Measurements from ENCODE around the gene P2RY14.

The P2RY14 gene

DNA sequence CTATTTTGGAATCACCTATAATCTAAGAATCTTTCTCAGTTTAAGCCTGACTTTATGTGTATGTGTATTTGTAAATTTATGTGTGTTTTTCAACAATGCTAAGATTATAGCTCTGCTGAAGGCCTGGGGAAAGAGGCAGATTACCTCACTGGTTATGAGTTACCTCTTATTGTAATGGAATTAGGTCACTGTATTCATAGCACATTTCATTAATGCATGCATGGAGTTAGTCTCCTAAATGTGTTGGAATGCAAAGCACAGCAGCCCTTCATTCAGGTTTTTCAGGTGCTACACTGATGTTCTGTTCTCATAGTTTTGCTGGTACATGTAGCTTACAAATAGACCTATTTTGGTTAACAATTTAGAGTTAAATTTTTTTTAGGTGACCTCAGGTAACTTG, 28.8 kb upstream of the P2RY14 start:
- Histone ChIP-seq H3K36me3 (ENCODE audit: control insufficient read depth in 1 of 2, insufficient read depth in 2 of 2, low read depth in 1 of 2, low read length in 2 of 2) (no peaks in the 10 kb centered on the region), H2AFZ (ENCODE audit: low read depth, low read length) (no peak overlapping the region), H2BK120ac (ENCODE audit: low read depth, low read length) (no peak overlapping the region), H3K27me3 (ENCODE audit: control insufficient read depth in 1 of 2, insufficient read depth in 1 of 2, low read length in 2 of 2) (no peaks in the 10 kb centered on the region), H3K9ac (ENCODE audit: low read length) (no peak overlapping the region), H3K18ac (ENCODE audit: low read depth in 1 of 2, low read length in 2 of 2) (no peak overlapping the region), H3K4me2 (ENCODE audit: low read length, poor library complexity, severe bottlenecking) (no peak overlapping the region), H3K14ac (ENCODE audit: low read length in 2 of 2) (no peak overlapping the region), H3K4ac (ENCODE audit: low read depth in 1 of 2, low read length in 2 of 2) (no peak overlapping the region), H2AK5ac (ENCODE audit: low read length, severe bottlenecking) (no peak overlapping the region), H2BK12ac (ENCODE audit: low read length in 2 of 2) (no peak overlapping the region), H4K8ac (ENCODE audit: low read length) (no peak overlapping the region), H2BK5ac (ENCODE audit: low read depth, low read length, poor library complexity, severe bottlenecking) (no peak overlapping the region), H3K23ac (ENCODE audit: low read length in 2 of 2) (no peak overlapping the region), H4K91ac (ENCODE audit: low read length) (no peak overlapping the region), H2BK15ac (ENCODE audit: low read depth, poor library complexity, severe bottlenecking) (no peak overlapping the region), H3K4me3 (ENCODE audit: insufficient read depth in 1 of 2, low read depth in 1 of 2, low read length in 2 of 2) (no peak overlapping the region), H3K27ac (ENCODE audit: low read length, poor library complexity, severe bottlenecking) (no peak overlapping the region), H3K79me1 (replicated peaks; ENCODE audit: low read length, poor library complexity, severe bottlenecking) (no peaks in the 10 kb centered on the region), H3K4me1 (ENCODE audit: control insufficient read depth, insufficient read depth, low read depth, low read length) (peaks cover 12% of the 10 kb centered on the region), H3K9me3 (ENCODE audit: control insufficient read depth, low read length) (no peaks in the 10 kb centered on the region)
- DNase-seq: no peak

DNA sequence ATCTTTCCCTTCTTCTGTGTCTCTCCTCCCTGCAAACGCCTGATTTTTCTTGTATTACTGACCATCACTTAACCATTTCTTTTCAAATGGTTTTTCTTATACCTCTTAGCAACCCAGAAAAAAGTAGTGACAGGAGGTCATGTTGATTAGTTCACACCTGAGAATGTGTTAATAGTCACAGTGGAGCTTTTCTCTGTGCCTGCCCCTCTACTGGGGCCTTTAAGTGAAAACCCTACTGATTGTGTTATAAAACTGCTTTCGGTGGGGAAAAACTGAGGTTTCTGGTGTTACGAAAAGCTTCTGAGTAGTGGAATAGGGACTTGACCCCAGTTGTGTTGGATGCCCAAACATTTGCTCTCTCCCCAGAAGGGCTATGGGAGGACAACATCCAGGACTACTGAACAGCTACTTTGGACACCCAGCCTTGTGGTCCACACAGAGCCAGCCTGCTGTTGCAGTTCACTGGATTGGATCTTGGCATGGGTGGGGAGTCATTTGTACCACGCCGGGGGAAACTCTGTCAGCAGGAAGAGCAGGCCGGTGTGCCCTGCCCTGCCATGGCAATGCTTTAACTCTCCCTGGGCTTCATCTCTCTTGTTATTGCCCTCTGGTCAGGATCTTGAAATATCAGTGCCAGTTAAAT, 27.9 kb upstream of the P2RY14 start:
- 87% methylated on average over 6 of the region's 6 CpGs for WGBS

DNA sequence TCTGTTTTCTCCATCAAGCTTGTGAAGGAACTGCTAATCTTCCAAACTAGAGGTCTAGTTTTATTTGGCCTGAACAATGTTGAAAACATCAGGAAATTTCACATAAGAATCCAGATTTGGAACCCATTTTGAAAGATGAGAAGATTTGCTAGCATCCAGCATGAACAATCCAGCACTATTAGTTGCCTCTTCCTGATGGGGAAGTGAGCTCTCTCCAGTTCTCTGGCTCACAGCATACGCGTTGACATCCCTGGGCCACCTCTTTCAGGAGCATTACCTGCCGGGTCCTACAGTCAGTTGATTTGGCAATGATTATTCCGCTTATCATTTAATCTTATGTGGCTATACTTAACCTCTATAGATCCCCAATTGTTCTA, 27.4 kb upstream of the P2RY14 start:
- no peaks in the 10 kb centered on the region for H3K27me3 ChIP-seq (ENCODE audit: control insufficient read depth in 1 of 2, insufficient read depth in 1 of 2, low read length in 2 of 2)
- H3K27ac ChIP-seq (ENCODE audit: low read length, poor library complexity, severe bottlenecking): peak overlapping the region; percentile 94
- peak overlapping the region; percentile 64 for H2BK120ac ChIP-seq (ENCODE audit: low read depth, low read length)
- H3K4ac ChIP-seq (ENCODE audit: low read depth in 1 of 2, low read length in 2 of 2): no peak overlapping the region
- H4K8ac ChIP-seq (ENCODE audit: low read length): no peak overlapping the region
- H3K4me1 ChIP-seq (ENCODE audit: control insufficient read depth, insufficient read depth, low read depth, low read length): peaks cover 12% of the 10 kb centered on the region
- no peak for DNase-seq
- WGBS: 90% methylated on average over 4 of the region's 4 CpGs
- no peaks in the 10 kb centered on the region for H3K36me3 ChIP-seq (ENCODE audit: control insufficient read depth in 1 of 2, insufficient read depth in 2 of 2, low read depth in 1 of 2, low read length in 2 of 2)
- H3K14ac ChIP-seq (ENCODE audit: low read length in 2 of 2): no peak overlapping the region
- no peak overlapping the region for H2BK12ac ChIP-seq (ENCODE audit: low read length in 2 of 2)
- no peak overlapping the region for H3K4me3 ChIP-seq (ENCODE audit: insufficient read depth in 1 of 2, low read depth in 1 of 2, low read length in 2 of 2)
- peak overlapping the region; percentile 81 for H4K91ac ChIP-seq (ENCODE audit: low read length)
- peak overlapping the region; percentile 63 for H2BK5ac ChIP-seq (ENCODE audit: low read depth, low read length, poor library complexity, severe bottlenecking)
- no peak overlapping the region for H2AFZ ChIP-seq (ENCODE audit: low read depth, low read length)
- no peaks in the 10 kb centered on the region for H3K9me3 ChIP-seq (ENCODE audit: control insufficient read depth, low read length)
- H2AK5ac ChIP-seq (ENCODE audit: low read length, severe bottlenecking): peak overlapping the region; percentile 76
- no peak overlapping the region for H2BK15ac ChIP-seq (ENCODE audit: low read depth, poor library complexity, severe bottlenecking)
- no peak overlapping the region for H3K23ac ChIP-seq (ENCODE audit: low read length in 2 of 2)
- H3K18ac ChIP-seq (ENCODE audit: low read depth in 1 of 2, low read length in 2 of 2): no peak overlapping the region
- H3K79me1 ChIP-seq (replicated peaks; ENCODE audit: low read length, poor library complexity, severe bottlenecking): no peaks in the 10 kb centered on the region
- H3K4me2 ChIP-seq (ENCODE audit: low read length, poor library complexity, severe bottlenecking): no peak overlapping the region
- peak overlapping the region; percentile 51 for H3K9ac ChIP-seq (ENCODE audit: low read length)

More for the DNA sequence above, 27.9 kb upstream of the P2RY14 start:
- H2AK5ac ChIP-seq (ENCODE audit: low read length, severe bottlenecking): peak overlapping the region; percentile 24
- no peak overlapping the region for H3K14ac ChIP-seq (ENCODE audit: low read length in 2 of 2)
- no peak for DNase-seq
- H2AFZ ChIP-seq (ENCODE audit: low read depth, low read length): no peak overlapping the region
- H3K27ac ChIP-seq (ENCODE audit: low read length, poor library complexity, severe bottlenecking): peak overlapping the region; percentile 94
- no peak overlapping the region for H3K4me2 ChIP-seq (ENCODE audit: low read length, poor library complexity, severe bottlenecking)
- H3K36me3 ChIP-seq (ENCODE audit: control insufficient read depth in 1 of 2, insufficient read depth in 2 of 2, low read depth in 1 of 2, low read length in 2 of 2): no peaks in the 10 kb centered on the region
- no peak overlapping the region for H2BK120ac ChIP-seq (ENCODE audit: low read depth, low read length)
- H3K18ac ChIP-seq (ENCODE audit: low read depth in 1 of 2, low read length in 2 of 2): peak overlapping the region in 1 of 2 experiments; percentile 0
- H2BK12ac ChIP-seq (ENCODE audit: low read length in 2 of 2): peak overlapping the region in 1 of 2 experiments; percentile 16
- no peaks in the 10 kb centered on the region for H3K27me3 ChIP-seq (ENCODE audit: control insufficient read depth in 1 of 2, insufficient read depth in 1 of 2, low read length in 2 of 2)
- no peak overlapping the region for H2BK5ac ChIP-seq (ENCODE audit: low read depth, low read length, poor library complexity, severe bottlenecking)
- H3K4me3 ChIP-seq (ENCODE audit: insufficient read depth in 1 of 2, low read depth in 1 of 2, low read length in 2 of 2): no peak overlapping the region
- H4K8ac ChIP-seq (ENCODE audit: low read length): peak overlapping the region; percentile 4
- H3K9ac ChIP-seq (ENCODE audit: low read length): no peak overlapping the region
- H3K79me1 ChIP-seq (replicated peaks; ENCODE audit: low read length, poor library complexity, severe bottlenecking): no peaks in the 10 kb centered on the region
- H2BK15ac ChIP-seq (ENCODE audit: low read depth, poor library complexity, severe bottlenecking): no peak overlapping the region
- H3K4me1 ChIP-seq (ENCODE audit: control insufficient read depth, insufficient read depth, low read depth, low read length): peaks cover 12% of the 10 kb centered on the region
- H3K23ac ChIP-seq (ENCODE audit: low read length in 2 of 2): no peak overlapping the region
- H4K91ac ChIP-seq (ENCODE audit: low read length): peak overlapping the region; percentile 5
- no peaks in the 10 kb centered on the region for H3K9me3 ChIP-seq (ENCODE audit: control insufficient read depth, low read length)
- no peak overlapping the region for H3K4ac ChIP-seq (ENCODE audit: low read depth in 1 of 2, low read length in 2 of 2)

DNA sequence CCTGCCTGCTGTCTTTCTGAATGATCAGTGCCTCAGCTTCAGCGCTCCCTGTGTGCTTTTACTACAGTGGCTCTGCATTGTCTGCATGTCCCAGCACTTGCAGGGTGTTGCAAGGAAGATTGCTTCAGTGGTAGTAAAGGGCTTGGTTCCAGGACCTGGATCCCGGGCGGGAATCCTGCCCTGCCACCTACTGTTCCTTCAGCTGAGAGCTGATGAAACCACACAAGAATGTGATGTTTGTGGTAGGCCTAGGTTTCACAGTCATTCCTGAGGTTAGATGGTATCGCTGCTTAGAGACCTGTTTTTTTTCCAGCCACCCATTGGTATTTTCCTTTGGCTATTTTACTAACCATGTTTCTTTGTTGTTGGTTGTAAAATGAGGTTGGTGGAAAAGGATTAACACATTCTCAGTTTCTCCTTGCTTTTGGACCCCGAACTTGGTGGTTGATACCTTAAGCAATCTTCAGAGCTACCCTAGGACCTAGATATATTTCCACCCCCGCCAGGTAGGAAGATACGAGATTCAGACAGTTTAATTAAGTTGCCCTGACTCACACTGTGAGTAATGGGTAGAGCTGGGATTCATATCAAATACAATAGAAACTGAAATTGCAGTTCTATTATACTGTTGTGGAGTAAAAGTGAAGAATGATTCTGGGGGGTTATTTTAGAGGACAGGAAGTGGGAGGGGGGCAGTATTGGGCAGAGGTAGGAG, 26.9 kb upstream of the P2RY14 start:
- H2BK120ac ChIP-seq (ENCODE audit: low read depth, low read length): no peak overlapping the region
- H3K4ac ChIP-seq (ENCODE audit: low read depth in 1 of 2, low read length in 2 of 2): no peak overlapping the region
- no peaks in the 10 kb centered on the region for H3K79me1 ChIP-seq (replicated peaks; ENCODE audit: low read length, poor library complexity, severe bottlenecking)
- H4K91ac ChIP-seq (ENCODE audit: low read length): no peak overlapping the region
- peak overlapping the region; percentile 61 to 71 for H3K18ac ChIP-seq (ENCODE audit: low read depth in 1 of 2, low read length in 2 of 2)
- no peaks in the 10 kb centered on the region for H3K27me3 ChIP-seq (ENCODE audit: control insufficient read depth in 1 of 2, insufficient read depth in 1 of 2, low read length in 2 of 2)
- no peaks in the 10 kb centered on the region for H3K36me3 ChIP-seq (ENCODE audit: control insufficient read depth in 1 of 2, insufficient read depth in 2 of 2, low read depth in 1 of 2, low read length in 2 of 2)
- peak overlapping the region; percentile 83 for H2AK5ac ChIP-seq (ENCODE audit: low read length, severe bottlenecking)
- peak; percentile 97 for DNase-seq
- peak overlapping the region; percentile 27 for H3K4me2 ChIP-seq (ENCODE audit: low read length, poor library complexity, severe bottlenecking)
- H4K8ac ChIP-seq (ENCODE audit: low read length): no peak overlapping the region
- no peak overlapping the region for H3K14ac ChIP-seq (ENCODE audit: low read length in 2 of 2)
- peak overlapping the region; percentile 94 for H3K27ac ChIP-seq (ENCODE audit: low read length, poor library complexity, severe bottlenecking)
- H3K23ac ChIP-seq (ENCODE audit: low read length in 2 of 2): no peak overlapping the region
- H3K4me1 ChIP-seq (ENCODE audit: control insufficient read depth, insufficient read depth, low read depth, low read length): peaks cover 12% of the 10 kb centered on the region
- H2AFZ ChIP-seq (ENCODE audit: low read depth, low read length): no peak overlapping the region
- peak overlapping the region; percentile 63 for H2BK5ac ChIP-seq (ENCODE audit: low read depth, low read length, poor library complexity, severe bottlenecking)
- no peak overlapping the region for H2BK15ac ChIP-seq (ENCODE audit: low read depth, poor library complexity, severe bottlenecking)
- H3K9ac ChIP-seq (ENCODE audit: low read length): peak overlapping the region; percentile 51
- H3K4me3 ChIP-seq (ENCODE audit: insufficient read depth in 1 of 2, low read depth in 1 of 2, low read length in 2 of 2): no peak overlapping the region
- 9% methylated on average over 3 of the region's 7 CpGs for WGBS
- no peaks in the 10 kb centered on the region for H3K9me3 ChIP-seq (ENCODE audit: control insufficient read depth, low read length)
- H2BK12ac ChIP-seq (ENCODE audit: low read length in 2 of 2): peak overlapping the region; percentile 25 to 64
